AML-193 (cell line): ENCODE data around the gene SMARCA2.

Source experiments
- DNase-seq, 2 experiments: peaks; one replicate each; lab custom pipeline; 2025; lab: John Stamatoyannopoulos, UW

The SMARCA2 gene

DNA sequence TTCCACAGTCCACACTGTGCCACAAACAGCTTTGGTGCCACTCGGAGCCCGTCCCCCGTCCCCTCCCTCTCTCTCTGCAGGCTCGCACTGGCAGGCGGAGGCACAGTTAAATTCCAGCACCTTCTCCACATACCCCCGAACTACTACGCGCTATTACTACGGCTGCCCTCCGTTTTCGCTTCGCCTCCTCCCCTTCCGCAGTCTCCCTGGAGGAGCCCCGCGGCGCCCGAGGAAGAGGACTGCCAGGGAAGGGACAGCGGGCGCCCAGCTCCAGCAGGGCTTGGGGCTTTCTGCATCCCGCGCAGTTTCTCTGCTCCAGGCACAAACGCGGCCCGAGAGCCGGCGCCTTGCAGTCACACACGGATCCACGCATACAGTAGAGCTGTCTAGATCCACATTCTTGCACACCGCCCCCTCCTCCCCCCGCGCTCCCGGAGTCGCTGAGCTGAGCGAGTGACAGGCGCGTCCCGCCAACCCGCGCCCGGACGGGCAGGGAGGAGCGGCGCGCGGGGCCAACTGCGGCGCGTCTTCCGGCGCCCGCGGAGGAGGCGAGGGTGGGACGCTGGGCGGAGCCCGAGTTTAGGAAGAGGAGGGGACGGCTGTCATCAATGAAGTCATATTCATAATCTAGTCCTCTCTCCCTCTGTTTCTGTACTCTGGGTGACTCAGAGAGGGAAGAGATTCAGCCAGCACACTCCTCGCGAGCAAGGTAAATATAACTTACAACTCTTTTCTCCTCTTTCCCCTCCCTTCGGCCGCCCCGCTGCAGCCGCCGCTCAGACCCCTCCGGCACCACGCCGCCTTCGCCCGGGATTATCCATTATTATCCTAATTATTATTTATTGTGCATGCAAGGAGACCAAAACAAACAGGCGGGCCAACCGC is at the start of gene SMARCA2:
Gene SMARCA2, plus strand, starts transcription at position 652 of the 885 bp plus-strand sequence. CDS start 13,676 bp downstream, outside the sequence.
- peak; percentile 94 for DNase-seq

- no peak for DNase-seq
Measured at GRCh38 chr9:1966725-1967366, 48.3 kb upstream of the SMARCA2 start.

DNA sequence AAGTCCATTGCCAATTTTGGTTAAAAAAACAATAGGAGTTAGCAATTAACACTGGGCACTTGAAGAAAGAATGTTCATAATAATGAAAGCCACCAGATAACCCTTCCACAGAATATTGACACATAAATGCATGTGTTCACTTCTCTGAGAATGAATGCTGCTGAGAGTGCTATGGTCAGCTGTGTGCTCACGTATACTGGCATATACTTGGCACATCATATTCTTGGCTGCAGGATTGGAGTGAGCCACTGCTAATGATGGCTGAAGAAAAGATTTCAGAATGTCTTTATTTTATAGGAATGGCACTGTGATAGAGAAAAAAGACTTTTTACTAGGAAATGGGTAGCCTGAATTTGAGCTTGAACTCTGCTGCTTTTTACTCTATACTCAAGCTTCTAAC is 46.0 kb upstream of the SMARCA2 start:
- no peak for DNase-seq

DNA sequence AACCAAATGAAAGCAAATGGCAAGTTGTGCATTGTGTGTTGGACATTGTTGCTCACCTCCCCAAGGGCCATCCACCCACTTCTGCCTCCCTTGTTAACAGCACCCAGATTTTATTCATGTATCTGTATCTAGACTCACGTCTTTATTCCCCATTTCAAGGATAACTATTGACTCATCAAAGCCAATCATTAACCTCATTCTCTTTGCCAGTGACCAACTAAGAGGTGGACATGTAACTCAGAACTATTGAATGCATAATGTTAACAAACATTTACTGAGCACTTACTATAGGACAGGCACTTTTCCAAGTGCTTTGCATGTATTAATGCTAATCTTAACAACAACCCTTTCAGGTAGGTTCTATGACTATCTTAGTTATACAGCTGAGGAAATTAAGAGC is 45.2 kb upstream of the SMARCA2 start:
- DNase-seq, result no peak

DNA sequence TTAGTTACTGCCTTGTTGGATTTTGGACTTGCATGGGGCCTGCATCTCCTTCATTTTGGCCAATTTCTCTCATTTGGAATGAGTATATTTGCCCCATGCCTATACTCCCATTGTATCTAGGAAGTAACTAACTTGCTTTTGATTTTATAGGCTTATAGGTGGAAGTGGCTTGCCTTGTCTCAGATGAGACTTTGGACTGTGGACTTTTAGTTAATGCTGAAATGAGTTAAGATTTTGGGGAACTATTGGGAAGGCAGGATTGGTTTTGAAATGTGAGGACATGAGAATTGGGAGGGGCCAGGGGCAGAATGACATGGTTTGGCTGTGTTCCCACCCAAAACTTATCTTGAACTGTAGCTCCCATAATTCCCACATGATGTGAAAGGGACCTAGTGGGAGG is 42.5 kb upstream of the SMARCA2 start:
- no peak for DNase-seq

- DNase-seq, result no peak
Measured at GRCh38 chr9:1977026-1977425, 38.1 kb upstream of the SMARCA2 start.

DNA sequence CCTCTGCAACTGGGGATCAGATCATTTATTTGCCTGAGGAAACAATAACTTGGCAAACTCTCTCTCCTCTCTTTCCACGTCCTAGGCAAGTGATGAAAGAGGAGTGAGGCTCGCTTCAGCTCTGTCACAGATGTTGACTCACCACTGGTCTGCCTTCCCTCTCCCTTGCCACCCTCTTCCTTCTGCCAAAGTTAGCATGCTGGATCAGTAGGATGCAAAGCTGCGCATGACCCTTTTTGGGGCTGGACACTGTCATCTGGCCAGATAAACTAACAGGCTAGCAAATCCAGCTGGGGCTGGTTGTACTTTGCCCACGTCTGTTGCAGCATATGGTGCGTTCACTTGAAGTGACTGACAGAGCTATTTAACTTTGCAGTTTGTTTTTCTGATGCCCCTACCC is 36.2 kb upstream of the SMARCA2 start:
- DNase-seq, result no peak

DNA sequence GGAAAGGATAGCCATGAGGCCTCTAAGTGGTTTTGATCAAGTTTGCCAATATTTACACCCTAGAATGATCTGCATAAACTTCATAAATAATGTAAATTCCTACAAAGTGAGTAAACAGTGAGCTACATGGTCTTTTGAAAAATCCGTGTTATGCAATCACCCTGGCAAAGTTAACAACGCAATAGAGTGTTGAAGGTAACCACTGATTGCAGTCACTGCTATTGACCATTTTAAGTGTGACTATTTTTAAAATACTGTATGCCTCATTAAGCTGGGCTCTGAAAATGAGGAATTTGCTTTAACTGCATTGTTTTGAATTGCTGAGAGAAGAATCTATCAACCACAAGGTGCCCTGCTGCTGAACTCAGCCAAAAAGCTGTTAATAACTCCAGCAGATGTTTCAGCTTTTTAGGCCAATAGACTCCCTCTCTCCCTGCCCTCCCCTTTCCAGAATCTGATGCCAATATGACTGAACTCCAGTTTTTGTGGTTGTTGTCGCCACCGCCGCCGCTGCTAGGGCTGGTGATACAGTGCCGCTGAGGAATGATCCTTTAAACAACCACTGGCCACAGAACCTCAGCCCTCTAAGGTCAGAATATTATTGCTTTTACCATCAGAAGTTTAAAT is 35.3 kb upstream of the SMARCA2 start:
- no peak for DNase-seq

DNA sequence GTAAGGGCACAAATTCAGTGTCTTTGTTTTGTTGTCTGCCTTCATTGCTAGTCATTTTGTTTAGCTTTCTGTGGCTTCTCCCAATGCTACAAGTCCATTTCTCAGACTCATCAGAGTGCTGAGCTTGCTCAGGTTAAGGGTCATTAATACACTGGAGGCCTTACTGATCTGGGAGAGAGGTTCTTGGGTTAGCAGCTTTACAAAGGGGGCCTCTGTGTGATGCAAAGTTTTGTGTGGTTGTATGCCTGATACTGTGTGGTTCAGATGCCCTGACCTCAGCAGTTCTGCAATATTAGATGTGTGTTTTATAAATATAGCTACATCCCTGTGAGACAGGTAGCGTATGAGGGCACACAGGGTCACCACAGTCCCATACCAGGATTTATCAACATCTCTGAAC is 34.8 kb upstream of the SMARCA2 start:
- DNase-seq, result no peak

GRCh38 chr9:1982074-1982473 is 33.1 kb upstream of the SMARCA2 start:
- no peak for DNase-seq

GRCh38 chr9:1986341-1986740 is 28.8 kb upstream of the SMARCA2 start:
- DNase-seq, result no peak

DNA sequence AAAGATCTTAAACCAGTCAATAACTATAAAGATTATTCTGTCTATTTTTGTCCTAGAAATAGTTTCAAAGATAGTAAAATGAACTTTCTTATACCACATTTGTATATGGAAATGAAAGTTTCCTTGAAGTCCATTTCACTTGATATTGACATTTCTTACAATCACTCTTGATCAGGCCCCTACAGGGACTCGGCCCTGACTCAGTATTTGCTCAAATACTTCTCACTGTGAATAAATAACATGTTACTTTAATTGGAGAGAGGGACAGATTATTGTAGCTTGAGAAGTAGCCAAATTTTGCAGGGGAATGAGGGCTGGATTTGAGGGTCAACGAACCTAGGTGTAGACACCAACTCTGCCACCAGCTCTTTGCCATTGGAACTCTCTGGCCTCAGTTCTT is 25.6 kb upstream of the SMARCA2 start:
- DNase-seq, result no peak

DNA sequence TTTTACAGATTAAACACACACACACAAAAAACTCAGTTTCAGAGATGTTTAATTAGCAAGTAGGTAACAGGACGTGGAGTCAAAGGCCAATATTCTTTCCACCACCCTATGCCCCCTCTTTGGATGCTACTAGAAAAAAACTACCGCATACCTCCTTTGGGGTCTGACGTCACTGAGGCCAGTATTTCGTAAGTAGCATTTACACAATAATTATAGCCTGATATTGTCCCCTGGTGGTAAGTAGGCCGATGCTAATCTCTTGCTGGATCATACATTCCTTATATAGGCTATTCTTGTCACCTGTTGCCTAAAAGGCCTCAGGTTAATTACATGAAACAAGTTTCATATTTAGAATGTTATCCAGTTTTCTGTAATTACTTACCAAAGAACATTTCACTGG is 21.0 kb upstream of the SMARCA2 start:
- DNase-seq, result peak; percentile 18 to 35

GRCh38 chr9:1995084-1995483 is 20.1 kb upstream of the SMARCA2 start:
- no peak for DNase-seq

DNA sequence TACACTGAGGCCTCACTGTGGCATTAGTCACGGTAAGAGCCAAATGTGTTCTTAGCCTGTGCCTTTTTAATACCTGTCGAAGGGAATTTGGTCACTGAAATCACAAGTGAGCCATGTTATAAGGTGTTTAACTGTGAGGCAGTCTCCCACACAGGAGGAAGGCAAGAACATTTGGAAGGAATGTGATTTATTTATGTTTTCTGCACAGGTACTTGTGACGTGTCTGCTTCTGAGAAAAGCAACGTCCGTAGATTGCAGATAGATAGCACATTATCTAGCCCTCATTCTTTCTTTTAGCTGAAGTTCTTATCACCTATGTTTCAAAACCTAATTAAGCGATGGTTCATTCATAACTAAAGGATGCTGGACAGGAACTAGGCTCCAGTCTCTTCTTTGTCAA is 19.0 kb upstream of the SMARCA2 start:
- DNase-seq, result no peak

- DNase-seq, result no peak
Measured at GRCh38 chr9:1997646-1998045, 17.5 kb upstream of the SMARCA2 start.

GRCh38 chr9:1998111-1998510 is 17.0 kb upstream of the SMARCA2 start:
- DNase-seq, result no peak

DNA sequence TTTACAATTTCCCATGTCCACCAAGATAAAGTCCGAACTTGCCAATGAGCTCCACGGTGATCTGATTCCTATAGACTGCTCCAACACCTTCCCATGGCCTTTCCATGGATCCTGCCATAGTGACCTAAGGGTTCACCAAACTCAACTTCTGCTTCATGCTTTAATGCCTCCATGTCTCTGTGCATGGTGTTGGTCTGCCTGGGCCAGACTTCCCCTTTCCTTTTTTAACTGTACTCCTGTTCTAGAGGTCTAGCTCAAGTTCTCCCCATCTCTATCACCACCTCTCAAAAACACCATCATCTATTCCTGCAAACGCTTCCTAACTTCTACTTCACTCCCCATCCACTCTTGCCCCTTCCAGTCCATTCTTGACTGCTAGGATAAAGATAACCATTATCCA is 14.8 kb upstream of the SMARCA2 start:
- no peak for DNase-seq

- no peak for DNase-seq
Measured at GRCh38 chr9:2008372-2008771, 6.8 kb upstream of the SMARCA2 start.

GRCh38 chr9:2012347-2012746 is 2.8 kb upstream of the SMARCA2 start:
- DNase-seq, result no peak

- peak in 1 of 2 experiments; percentile 10 for DNase-seq
Measured at GRCh38 chr9:2013743-2014475, 1.2 kb upstream of the SMARCA2 start.
